Body of pancreas (tissue), 4 donors: ENCODE measurements around the gene C3orf52.

ENCODE experiments used
- CTCF ChIP-seq, 7 experiments: fragments of 450-650 bp in 4 of 7; fragments of 200-600 bp in 3 of 7; sonication (generic) in 3 of 7; IDR thresholded peaks; one replicate each; pipeline ENCODE4 v1.5.1; 2016 to 2019; ENCODE audit warnings: antibody characterized with exemption in 7 of 7
- POLR2A ChIP-seq, 3 donors: fragments of 450-650 bp; IDR thresholded peaks; one replicate each; pipeline ENCODE4 v1.6.1; 2016; ENCODE audit warnings: antibody characterized with exemption in 3 of 3, mild to moderate bottlenecking in 2 of 3

- TF ChIP-seq CTCF (IDR thresholded peaks at IDR 0.05) (no peak), POLR2A (IDR thresholded peaks at IDR 0.05) (no peak)
Measured at GRCh38 chr3:112117841-112118571, 31.8 kb downstream of the C3orf52 start.
